HCT116 (cell line): Measurements from ENCODE around the gene ENOX1. TPM values are rescaled to one million over a fixed set of nuclear protein-coding genes. Genes with fewer than 3 reads are reported as not detected.

Experiments used
- ATAC-seq: fragments of 200-7000 bp; cut with Tn5 transposase; 2 replicates; pipeline ENCODE4 v1.9.1; 2020; ENCODE audit warnings: mild to moderate bottlenecking, moderate library complexity
- BruUV-seq: library from RNA; stranded (reverse); fragments of 400-500 nt; replicated peaks from 2 replicates; lab custom pipeline; 2021; lab: Mats Ljungman, UMichigan
- CTCF ChIA-PET: fragments of 300-600 bp; sonication (Branson Sonifier 250); formaldehyde crosslinking; loops from one replicate; lab custom pipeline; 2021; ENCODE audit warnings: antibody characterized with exemption; lab: Charles Lee
- POLR2A ChIA-PET: fragments of 300-600, 350-600 bp; sonication (Branson Sonifier 250); formaldehyde crosslinking; loops from one replicate; lab custom pipeline; 2021; ENCODE audit warnings: antibody characterized with exemption; lab: Charles Lee
- RAD21 ChIA-PET, 2 experiments: fragments of 300-600 bp; sonication (Branson Sonifier 250); formaldehyde crosslinking; loops; one replicate each; lab custom pipeline; 2023; ENCODE audit warnings: low total read pairs in 2 of 2; ENCODE audit not compliant: uncharacterized antibody in 2 of 2, unreplicated experiment in 2 of 2, low non-redundant PET in 1 of 2; lab: Charles Lee
- DNase-seq: peaks from one replicate; pipeline ENCODE4 v3.0.0-alpha.2; 2010; ENCODE audit warnings: low read depth, low spot score
- H2AFZ ChIP-seq: fragments of 200-600 bp; shearing (Covaris generic), sonication (generic); 2 replicates; pipeline ENCODE4 v1.6.1; 2017; ENCODE audit warnings: low read depth, mixed run types, mixed read lengths, antibody characterized with exemption, low read length; ENCODE audit not compliant: poor library complexity, severe bottlenecking
- H3K27ac ChIP-seq: 2 replicates; pipeline ENCODE4 v1.5.1; 2012; ENCODE audit warnings: low read depth, low read length
- H3K27me3 ChIP-seq: fragments of 200-600 bp; sonication (generic); 2 replicates; pipeline ENCODE4 v1.6.1; 2016; ENCODE audit warnings: mixed run types, low read length, mixed read lengths; ENCODE audit not compliant: insufficient read depth
- H3K36me3 ChIP-seq, 2 experiments: fragments of 200-500 bp in 1 of 2; fragments of 200-600 bp in 1 of 2; sonication (Bioruptor generic) in 1 of 2; sonication (generic) in 1 of 2; 2 replicates each; pipeline versions ENCODE4 v1.5.1 to v1.6.1; 2014 to 2016; ENCODE audit warnings: low read length in 2 of 2, inconsistent platforms in 1 of 2, mixed read lengths in 1 of 2, mixed run types in 1 of 2; ENCODE audit not compliant: insufficient read depth in 2 of 2, control insufficient read depth in 1 of 2
- H3K4me1 ChIP-seq, 2 experiments: fragments of 200-600 bp in 1 of 2; sonication (generic) in 1 of 2; 2 replicates each; pipeline versions ENCODE4 v1.5.1 to v1.6.1; 2012 to 2017; ENCODE audit warnings: low read length in 2 of 2, inconsistent platforms in 1 of 2, mild to moderate bottlenecking in 1 of 2, mixed read lengths in 1 of 2, mixed run types in 1 of 2, moderate library complexity in 1 of 2; ENCODE audit not compliant: insufficient read depth in 2 of 2, control insufficient read depth in 1 of 2
- H3K4me2 ChIP-seq: fragments of 200-600 bp; sonication (generic); 2 replicates; pipeline ENCODE4 v1.6.1; 2017; ENCODE audit warnings: mixed run types, low read length, mixed read lengths
- H3K4me3 ChIP-seq, 2 experiments: fragments of 200-600 bp in 1 of 2; sonication (generic) in 1 of 2; replicated peaks in 1 of 2; 2 replicates each; pipeline ENCODE4 v1.5.1; 2011 to 2016; ENCODE audit warnings: low read length in 2 of 2, control low read depth in 1 of 2, low read depth in 1 of 2, mild to moderate bottlenecking in 1 of 2, mixed read lengths in 1 of 2, mixed run types in 1 of 2
- H3K79me2 ChIP-seq: fragments of 200-600 bp; sonication (generic); 2 replicates; pipeline ENCODE4 v1.6.1; 2017; ENCODE audit warnings: mild to moderate bottlenecking, mixed run types, low read length, moderate library complexity, mixed read lengths; ENCODE audit not compliant: insufficient read depth
- H3K9ac ChIP-seq: fragments of 200-600 bp; sonication (generic); 2 replicates; pipeline ENCODE4 v1.6.1; 2016; ENCODE audit warnings: low read length, mixed read lengths
- H3K9me2 ChIP-seq: fragments of 200-600 bp; sonication (generic), shearing (Covaris generic); 2 replicates; pipeline ENCODE4 v1.6.1; 2017; ENCODE audit warnings: mixed run types, mild to moderate bottlenecking, moderate library complexity; ENCODE audit not compliant: insufficient read depth
- H3K9me3 ChIP-seq, 2 experiments: fragments of 200-500 bp in 1 of 2; fragments of 200-600 bp in 1 of 2; sonication (Bioruptor generic) in 1 of 2; sonication (generic) in 1 of 2; 2 replicates each; pipeline ENCODE4 v1.6.1; 2014 to 2017; ENCODE audit warnings: low read length in 2 of 2, mixed read lengths in 2 of 2, inconsistent platforms in 1 of 2, low read depth in 1 of 2, mild to moderate bottlenecking in 1 of 2, mixed run types in 1 of 2, moderate library complexity in 1 of 2; ENCODE audit not compliant: control insufficient read depth in 1 of 2, insufficient read depth in 1 of 2
- H4K20me1 ChIP-seq: fragments of 200-600 bp; sonication (generic), shearing (Covaris generic); 2 replicates; pipeline ENCODE4 v1.6.1; 2017; ENCODE audit warnings: mixed run types, mild to moderate bottlenecking, moderate library complexity; ENCODE audit not compliant: insufficient read depth
- ATF3 ChIP-seq: IDR thresholded peaks from 2 replicates; pipeline ENCODE4 v1.6.1; 2012
- CEBPB ChIP-seq: IDR thresholded peaks from 2 replicates; pipeline ENCODE4 v1.6.1; 2012; ENCODE audit warnings: low read depth
- EGR1 ChIP-seq: IDR thresholded peaks from 2 replicates; pipeline ENCODE4 v1.6.1; 2012; ENCODE audit warnings: low read depth
- EZH2phosphoT487 ChIP-seq: fragments of 200-600 bp; IDR thresholded peaks from 2 replicates; pipeline ENCODE4 v1.6.1; 2018; ENCODE audit warnings: antibody characterized with exemption, borderline replicate concordance
- FOSL1 ChIP-seq: IDR thresholded peaks from 2 replicates; pipeline ENCODE4 v1.6.1; 2012; ENCODE audit warnings: low read depth
- MAX ChIP-seq: IDR thresholded peaks from 2 replicates; pipeline ENCODE4 v1.6.1; 2012
- POLR2A ChIP-seq: IDR thresholded peaks from 2 replicates; pipeline ENCODE4 v1.7.0; 2011; ENCODE audit warnings: borderline replicate concordance; ENCODE audit not compliant: insufficient read depth, insufficient read length; ENCODE audit errors: extremely low read depth
- REST ChIP-seq: IDR thresholded peaks from 2 replicates; pipeline ENCODE4 v1.6.1; 2012; ENCODE audit warnings: low read depth
- SIN3A ChIP-seq: IDR thresholded peaks from 2 replicates; pipeline ENCODE4 v1.6.1; 2012; ENCODE audit warnings: low read depth
- SRF ChIP-seq: IDR thresholded peaks from 2 replicates; pipeline ENCODE4 v1.6.1; 2012; ENCODE audit warnings: low read depth
- TCF7L2 ChIP-seq: IDR thresholded peaks from 2 replicates; pipeline ENCODE4 v1.7.0; 2011; ENCODE audit warnings: borderline replicate concordance, inconsistent platforms; ENCODE audit not compliant: insufficient read depth, insufficient read length; ENCODE audit errors: extremely low read depth
- ZFX ChIP-seq: fragments of 450-650 bp; IDR thresholded peaks from 2 replicates; pipeline ENCODE4 v1.6.1; 2017
- ZNF274 ChIP-seq: fragments of 200-500 bp; sonication (Bioruptor generic); IDR thresholded peaks from 2 replicates; pipeline ENCODE4 v1.6.1; 2014; ENCODE audit warnings: mild to moderate bottlenecking, low read depth, low read length, inconsistent platforms
- intact Hi-C: fragments of 100-400 bp; cut with micrococcal nuclease; formaldehyde crosslinking; loops from 2 replicates; pipeline ENCODE4 v1.10.0; 2022
- total RNA-seq: library from RNA; stranded (reverse); gene quantifications from one replicate; pipeline ENCODE4 v1.2.1, GENCODE V29; 2021; ENCODE audit not compliant: unreplicated experiment
- TF ChIP-seq, protein P1 (sequence below), 3 experiments: fragments of 200-600 bp in 1 of 3; sonication (generic) in 1 of 3; IDR thresholded peaks in 2 of 3; conservative IDR thresholded peaks in 1 of 3; 2 replicates each; pipeline ENCODE4 v1.5.1; 2012 to 2017; ENCODE audit warnings: low read depth in 2 of 3, low read length in 2 of 3, antibody characterized with exemption in 1 of 3, borderline replicate concordance in 1 of 3, control low read depth in 1 of 3, mild to moderate bottlenecking in 1 of 3, mixed read lengths in 1 of 3, mixed run types in 1 of 3, moderate library complexity in 1 of 3; ENCODE audit not compliant: insufficient read depth in 1 of 3

Gene ENOX1
- total RNA-seq, 1 experiment from 2014 or later = 4.5 TPM

DNA sequence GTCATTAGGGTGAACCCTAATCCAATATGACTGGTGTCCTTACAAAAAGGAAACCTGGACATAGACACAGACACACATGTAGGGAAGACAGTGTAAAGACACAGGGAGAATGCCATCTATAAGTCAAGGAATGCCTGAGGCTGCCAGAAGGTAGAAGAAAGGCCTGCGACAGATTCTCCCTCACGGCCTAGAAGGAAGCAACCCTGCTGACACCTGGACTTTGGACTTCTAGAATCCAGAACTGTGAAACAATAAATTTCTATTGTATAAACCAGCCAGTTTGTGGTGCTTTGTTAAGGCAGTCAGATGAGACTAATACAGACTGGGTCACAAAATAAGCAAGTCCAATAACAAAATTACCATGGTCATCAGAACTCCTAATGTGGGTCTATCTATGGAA is 120.4 kb downstream of the ENOX1 start:
- no TSS peak for BruUV-seq

DNA sequence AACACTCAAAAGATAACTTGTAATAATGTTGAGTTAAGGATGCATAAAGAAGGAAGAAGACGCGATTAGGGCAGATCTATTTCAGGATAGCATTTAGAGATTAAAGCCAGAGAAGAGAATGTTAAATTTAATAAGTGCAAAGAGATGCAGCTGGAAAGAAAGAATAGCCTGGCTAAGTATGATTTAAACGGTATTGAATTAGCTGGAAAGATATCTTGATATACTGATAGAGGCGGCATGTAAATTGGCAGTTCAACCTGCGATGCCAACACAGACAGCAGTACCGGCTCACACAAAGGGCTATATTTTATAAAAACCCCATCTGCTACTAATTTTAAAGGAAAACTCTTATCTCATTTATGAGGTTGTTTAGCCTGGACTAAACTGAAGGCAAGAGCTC is 121.4 kb downstream of the ENOX1 start:
- no peak overlapping the region for H3K27ac ChIP-seq
- H3K9me3 ChIP-seq = no peaks in the 10 kb centered on the region
- 0 out of 2 replicates have a peak, but pooled peaks cover 7% of the 10 kb centered on the region for H3K27me3 ChIP-seq
- H3K36me3 ChIP-seq = no peaks in the 10 kb centered on the region
- DNase-seq (no peak), ATAC-seq (no peak)
- ChIA-PET RAD21 (no interaction called here), POLR2A (no interaction called here), CTCF (no interaction called here)
- H3K4me2 ChIP-seq = no peak overlapping the region
- intact Hi-C loops = no loop called here
- H3K79me2 ChIP-seq = no peaks in the 10 kb centered on the region
- H3K9me2 ChIP-seq = no peaks in the 10 kb centered on the region
- H4K20me1 ChIP-seq = no peaks in the 10 kb centered on the region
- no peaks in the 10 kb centered on the region for H3K4me1 ChIP-seq
- H3K9ac ChIP-seq = no peak overlapping the region
- BruUV-seq = no TSS peak
- no peak overlapping the region for H2AFZ ChIP-seq
- H3K4me3 ChIP-seq = no peak overlapping the region
- TF ChIP-seq POLR2A = no peak
- TF ChIP-seq ZNF274 = no peak
- no peak for TF ChIP-seq EGR1
- TF ChIP-seq CEBPB = no peak
- no peak for TF ChIP-seq ZFX
- no peak for TF ChIP-seq FOSL1
- no peak for TF ChIP-seq EZH2phosphoT487
- TF ChIP-seq MAX = no peak
- TF ChIP-seq SIN3A = no peak
- TF ChIP-seq ATF3 = no peak
- TF ChIP-seq REST = no peak
- no peak for TF ChIP-seq TCF7L2
- TF ChIP-seq, protein P1, sequence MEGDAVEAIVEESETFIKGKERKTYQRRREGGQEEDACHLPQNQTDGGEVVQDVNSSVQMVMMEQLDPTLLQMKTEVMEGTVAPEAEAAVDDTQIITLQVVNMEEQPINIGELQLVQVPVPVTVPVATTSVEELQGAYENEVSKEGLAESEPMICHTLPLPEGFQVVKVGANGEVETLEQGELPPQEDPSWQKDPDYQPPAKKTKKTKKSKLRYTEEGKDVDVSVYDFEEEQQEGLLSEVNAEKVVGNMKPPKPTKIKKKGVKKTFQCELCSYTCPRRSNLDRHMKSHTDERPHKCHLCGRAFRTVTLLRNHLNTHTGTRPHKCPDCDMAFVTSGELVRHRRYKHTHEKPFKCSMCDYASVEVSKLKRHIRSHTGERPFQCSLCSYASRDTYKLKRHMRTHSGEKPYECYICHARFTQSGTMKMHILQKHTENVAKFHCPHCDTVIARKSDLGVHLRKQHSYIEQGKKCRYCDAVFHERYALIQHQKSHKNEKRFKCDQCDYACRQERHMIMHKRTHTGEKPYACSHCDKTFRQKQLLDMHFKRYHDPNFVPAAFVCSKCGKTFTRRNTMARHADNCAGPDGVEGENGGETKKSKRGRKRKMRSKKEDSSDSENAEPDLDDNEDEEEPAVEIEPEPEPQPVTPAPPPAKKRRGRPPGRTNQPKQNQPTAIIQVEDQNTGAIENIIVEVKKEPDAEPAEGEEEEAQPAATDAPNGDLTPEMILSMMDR (IDR thresholded peaks at IDR 0.05 in 2 of 3, conservative IDR thresholded peaks at IDR 0.05 in 1 of 3; ENCODE audit: borderline replicate concordance in 1 of 3, insufficient read depth in 1 of 3, low read depth in 2 of 3, low read length in 2 of 3) = no peak

More for the DNA sequence above, 120.4 kb downstream of the ENOX1 start:
- Histone ChIP-seq H4K20me1 (no peaks in the 10 kb centered on the region), H3K27me3 (0 out of 2 replicates have a peak, but pooled peaks cover 5% of the 10 kb centered on the region), H3K9me2 (no peaks in the 10 kb centered on the region), H3K9ac (no peak overlapping the region), H3K27ac (no peak overlapping the region), H3K79me2 (no peaks in the 10 kb centered on the region), H3K4me1 (no peaks in the 10 kb centered on the region), H3K4me2 (no peak overlapping the region)
- no peak for ATAC-seq
- ChIA-PET CTCF (no interaction called here), POLR2A (no interaction called here)
- DNase-seq = no peak
- intact Hi-C loops = no loop called here
- TF ChIP-seq SRF = no peak
- TF ChIP-seq, all 23 proteins: peak for 0
- H3K9me3 ChIP-seq = no peaks in the 10 kb centered on the region
- H3K36me3 ChIP-seq = no peaks in the 10 kb centered on the region
- RAD21 ChIA-PET = no interaction called here
- H2AFZ ChIP-seq = no peak overlapping the region
- no peak overlapping the region for H3K4me3 ChIP-seq
